K562 (cell line): ENCODE measurements around the gene ANKH. TPM values are rescaled to one million over a fixed set of nuclear protein-coding genes. Genes with fewer than 3 reads are reported as not detected.

Source experiments
- ATAC-seq: fragments of 200-7000 bp; cut with Tn5 transposase; 3 replicates; pipeline ENCODE4 v1.9.1; 2020; ENCODE audit warnings: moderate library complexity
- BruUV-seq: library from RNA; stranded (reverse); fragments of 400-500 nt; replicated peaks from 2 replicates; lab custom pipeline; 2021; lab: Mats Ljungman, UMichigan
- CTCF ChIA-PET: fragments of 300-600 bp; formaldehyde crosslinking; extraction: SDS; loops from one replicate; lab custom pipeline; 2021; ENCODE audit warnings: low intra/inter-chr PET ratio; lab: Yijun Ruan, JAX
- POLR2A ChIA-PET: fragments of 300-600, 350-650 bp; sonication (Branson Sonifier 250); formaldehyde crosslinking; extraction: SDS; loops from one replicate; lab custom pipeline; 2021; ENCODE audit warnings: antibody characterized with exemption, inconsistent platforms; lab: Yijun Ruan, JAX
- DNase-seq, 4 experiments: peaks; one replicate each; pipeline versions ENCODE4 v3.0.0 to v3.0.0-alpha.2; 2011 to 2018; ENCODE audit warnings: low spot score in 3 of 4, mixed read lengths in 3 of 4; ENCODE audit errors: extremely low read depth in 1 of 4
- FAIRE-seq: peaks from 2 replicates; lab custom pipeline; 2011; peaks lifted over from hg19 to GRCh38; lab: Jason Lieb, UNC
- H2AFZ ChIP-seq: 2 replicates; pipeline ENCODE4 v1.6.0; 2011; ENCODE audit warnings: low read depth, low read length, control low read depth, inconsistent platforms
- H3K27ac ChIP-seq: fragments of 200-600 bp; 3 replicates; pipeline ENCODE4 v1.8.0; 2011; ENCODE audit warnings: low read depth, mild to moderate bottlenecking, control low read depth, inconsistent platforms, low read length, moderate library complexity, mixed read lengths; ENCODE audit errors: extremely low read depth
- H3K27me3 ChIP-seq, 2 experiments: fragments of 300-600 bp in 1 of 2; 2 replicates in 1 of 2; 3 replicates in 1 of 2; pipeline versions ENCODE4 v1.6.0 to v1.8.0; 2011; ENCODE audit warnings: inconsistent platforms in 2 of 2, low read length in 2 of 2, mild to moderate bottlenecking in 1 of 2, mixed read lengths in 1 of 2, moderate library complexity in 1 of 2; ENCODE audit not compliant: control insufficient read depth in 2 of 2, insufficient read depth in 2 of 2
- H3K36me3 ChIP-seq: fragments of 300-600 bp; 3 replicates; pipeline ENCODE4 v1.8.0; 2011; ENCODE audit warnings: mild to moderate bottlenecking, low read length, inconsistent platforms; ENCODE audit not compliant: control insufficient read depth, insufficient read depth
- H3K4me1 ChIP-seq, 2 experiments: fragments of 200-600 bp in 1 of 2; replicated peaks in 1 of 2; 2 replicates in 1 of 2; 3 replicates in 1 of 2; pipeline versions ENCODE4 v1.5.1 to v1.8.0; 2011; ENCODE audit warnings: inconsistent platforms in 2 of 2, low read length in 2 of 2, mild to moderate bottlenecking in 1 of 2, mixed read lengths in 1 of 2, moderate library complexity in 1 of 2; ENCODE audit not compliant: control insufficient read depth in 2 of 2, insufficient read depth in 2 of 2
- H3K4me2 ChIP-seq: 2 replicates; pipeline ENCODE4 v1.6.1; 2011; ENCODE audit warnings: low read length, control low read depth, inconsistent platforms, mixed read lengths; ENCODE audit not compliant: insufficient read depth
- H3K4me3 ChIP-seq: fragments of 200-600 bp; sonication (generic), shearing (Covaris generic); 2 replicates; pipeline ENCODE4 v1.5.1; 2016; ENCODE audit warnings: control low read depth, inconsistent platforms
- H3K79me2 ChIP-seq: fragments of 200-600 bp; 3 replicates; pipeline ENCODE4 v1.8.0; 2011; ENCODE audit warnings: low read length, inconsistent platforms; ENCODE audit not compliant: control insufficient read depth, insufficient read depth
- H3K9ac ChIP-seq, 2 experiments: 2 replicates each; pipeline versions ENCODE4 v1.6.0 to v1.6.1; 2011; ENCODE audit warnings: low read depth in 2 of 2, low read length in 2 of 2, control low read depth in 1 of 2, inconsistent platforms in 1 of 2, mild to moderate bottlenecking in 1 of 2, mixed read lengths in 1 of 2; ENCODE audit not compliant: insufficient read depth in 1 of 2
- H3K9me1 ChIP-seq: one replicate; pipeline ENCODE4 v1.6.0; 2011; ENCODE audit warnings: inconsistent platforms, mild to moderate bottlenecking, low read length, moderate library complexity; ENCODE audit not compliant: control insufficient read depth, insufficient read depth
- H3K9me3 ChIP-seq: replicated peaks from 2 replicates; pipeline ENCODE4 v1.5.1; 2011; ENCODE audit warnings: low read depth, low read length, inconsistent platforms; ENCODE audit not compliant: control insufficient read depth, insufficient read depth
- H4K20me1 ChIP-seq: replicated peaks from 2 replicates; pipeline ENCODE4 v1.6.1; 2011; ENCODE audit warnings: low read length, inconsistent platforms, mixed read lengths; ENCODE audit not compliant: control insufficient read depth, insufficient read depth
- FOXA3 ChIP-seq, 2 experiments: fragments of 450-650 bp in 1 of 2; sonication (generic) in 1 of 2; formaldehyde crosslinking; IDR thresholded peaks in 1 of 2; conservative IDR thresholded peaks in 1 of 2; 2 replicates each; pipeline versions ENCODE4 v1.4.0 to v1.8.0; 2020 to 2022; ENCODE audit warnings: mild to moderate bottlenecking in 2 of 2, missing genetic modification reagents in 1 of 2
- SMARCA5 ChIP-seq: fragments of 450-650 bp; IDR thresholded peaks from 2 replicates; pipeline ENCODE4 v1.6.1; 2016
- ZNF584 ChIP-seq: fragments of 200-800 bp; sonication (Bioruptor generic); IDR thresholded peaks from 2 replicates; pipeline ENCODE4 v1.6.1; 2016; ENCODE audit warnings: low read depth, mild to moderate bottlenecking, missing genetic modification characterization, missing compliant biosample characterization
- WGBS: fragments of 100-300 bp; shearing (Covaris generic); methylation state at CpG from one replicate; pipeline ENCODE4 v1.1.6; 2016; ENCODE audit warnings: low coverage, mixed read lengths; ENCODE audit not compliant: insufficient coverage; ENCODE audit errors: missing lambda C conversion rate; 5-methylcytosine and 5-hydroxymethylcytosine counted together
- in situ Hi-C: fragments of 300-500 bp; cut with MboI; formaldehyde crosslinking; loops from 4 replicates; pipeline ENCODE4 v1.15.0; 2018; ENCODE audit warnings: inconsistent platforms, mixed read lengths
- intact Hi-C: fragments of 100-400 bp; cut with micrococcal nuclease; formaldehyde crosslinking; loops from 2 replicates; pipeline ENCODE4 v1.14.2; 2022
- polyA plus RNA-seq, 8 experiments: library from polyadenylated mRNA; depleted of rRNA in 4 of 8; stranded (reverse) in 5 of 8; unstranded in 3 of 8; fragments of >200 nt; fragmentation: Nextera tagmentation in 2 of 8; fragmentation: Illumina TruSeq in 1 of 8; extraction: Ambion mirVana in 2 of 8; extraction: Trizol in 1 of 8; gene quantifications; 2 replicates each; pipeline versions ENCODE4 v1.2.1 to v1.2.3, GENCODE V29; 2011 to 2014; ENCODE audit warnings: inconsistent platforms in 1 of 8, missing spikeins in 1 of 8
- total RNA-seq, 7 experiments: library from RNA; depleted of rRNA in 6 of 7; stranded (reverse); fragments of >200 nt in 6 of 7; fragmentation: Illumina TruSeq in 2 of 7; extraction: Trizol in 2 of 7; gene quantifications; 2 replicates each; pipeline versions ENCODE4 v1.2.1 to v1.2.3, GENCODE V29; 2011 to 2021; ENCODE audit warnings: low replicate concordance in 1 of 7

The ANKH gene
- total and polyA plus RNA-seq, 9 of the 15 experiments (the other 6 are each of a cell fraction or from before 2014, with no cell fraction given) = 0.79 to 12.2 (median 4.5) TPM

DNA sequence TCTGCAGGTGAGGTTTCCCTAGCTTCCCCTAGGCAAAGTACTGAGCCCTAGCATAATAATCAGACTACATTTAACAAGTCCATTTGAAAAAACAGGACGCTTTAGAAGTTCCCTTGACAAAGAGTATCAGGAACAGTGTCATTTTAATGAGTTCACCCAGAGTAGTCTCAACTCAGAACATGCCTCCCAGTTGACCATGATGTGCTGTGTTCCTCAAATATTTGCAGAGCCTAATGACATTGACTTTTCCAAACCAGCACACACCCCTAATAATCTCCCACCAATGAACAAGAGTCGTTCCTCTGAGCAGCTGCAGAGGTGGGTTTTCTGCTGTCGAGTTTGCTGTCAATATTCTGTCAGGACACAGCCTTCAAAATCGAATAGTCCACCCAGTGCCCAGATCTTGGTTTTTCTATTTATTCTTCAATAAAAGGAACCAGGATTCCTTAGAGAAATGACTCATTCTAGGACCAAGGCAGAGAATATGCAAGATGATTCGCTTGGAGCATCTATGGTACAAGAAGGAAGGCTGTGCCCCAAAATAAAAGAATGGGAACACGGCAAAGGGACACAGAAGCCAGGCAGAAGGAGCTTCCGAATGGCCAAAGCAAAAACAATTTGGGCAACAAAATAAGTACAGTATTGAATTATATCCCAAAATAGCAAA is 149.5 kb downstream of the ANKH start:
- Histone ChIP-seq H3K27ac (no peak overlapping the region), H3K4me1 (peaks cover 0 to 6% of the 10 kb centered on the region in 2 experiments; a peak in 3 of 5 replicates), H3K9me3 (no peaks in the 10 kb centered on the region), H3K9me1 (no peaks in the 10 kb centered on the region), H3K36me3 (no peaks in the 10 kb centered on the region), H3K4me3 (no peak overlapping the region), H3K9ac (no peak overlapping the region), H3K27me3 (peaks cover 5 to 18% of the 10 kb centered on the region in 2 experiments), H4K20me1 (no peaks in the 10 kb centered on the region; the same call in 1 of the 2 replicates), H3K79me2 (no peaks in the 10 kb centered on the region), H2AFZ (no peak overlapping the region), H3K4me2 (no peak overlapping the region)
- in situ Hi-C loops = no loop called here
- TF ChIP-seq FOXA3 (CRISPR knock-in tag; conservative IDR thresholded peaks at IDR 0.05 in 1 of 2, IDR thresholded peaks at IDR 0.05 in 1 of 2) (no peak), ZNF584 (no peak), SMARCA5 (no peak)
- no peak for ATAC-seq
- no peak for FAIRE-seq
- no peak for DNase-seq
- intact Hi-C loops = loop anchor here (10.0 kb wide), 1 partner anchor 153 kb away; the partner anchor contains the start of gene ANKH
- POLR2A ChIA-PET = interaction anchor here (1.3 kb wide), 1 partner anchor 10 kb away, joined by 3 read pairs; no protein-coding TSS in a partner anchor
- no TSS peak for BruUV-seq
- 24% methylated on average over 7 of the region's 7 CpGs for WGBS
- CTCF ChIA-PET = no interaction called here
